H1 (cell line): ENCODE measurements around the gene PROSER3. TPM values are rescaled to one million over a fixed set of nuclear protein-coding genes. Genes with fewer than 3 reads are reported as not detected.

Experiments
- NRF1 ChIP-seq: IDR thresholded peaks from 2 replicates; pipeline ENCODE4 v1.6.1; 2011; ENCODE audit warnings: mild to moderate bottlenecking, low read depth, low read length, improper control_type of control experiment
- RAD21 ChIP-seq, 2 experiments: IDR thresholded peaks in 1 of 2; conservative IDR thresholded peaks in 1 of 2; 2 replicates each; pipeline ENCODE4 v1.6.1; 2011; ENCODE audit warnings: low read depth in 2 of 2, low read length in 2 of 2, improper control_type of control experiment in 1 of 2, inconsistent platforms in 1 of 2, mild to moderate bottlenecking in 1 of 2, moderate library complexity in 1 of 2
- SAP30 ChIP-seq: fragments of 300-600 bp; sonication (generic); IDR thresholded peaks from 2 replicates; pipeline ENCODE4 v1.7.1; 2012; ENCODE audit warnings: low read length, moderate library complexity, mild to moderate bottlenecking, inconsistent platforms; ENCODE audit not compliant: insufficient read depth, insufficient replicate concordance
- SP1 ChIP-seq: IDR thresholded peaks from 2 replicates; pipeline ENCODE4 v1.6.1; 2011; ENCODE audit warnings: low read depth, low read length
- TAF1 ChIP-seq: IDR thresholded peaks from 2 replicates; pipeline ENCODE4 v1.6.1; 2011; ENCODE audit warnings: mild to moderate bottlenecking, low read depth, low read length
- TAF7 ChIP-seq: optimal IDR thresholded peaks from 2 replicates; pipeline ENCODE3; 2011; ENCODE audit warnings: low read depth, mild to moderate bottlenecking, inconsistent platforms, low read length, moderate library complexity, borderline replicate concordance
- polyA plus RNA-seq, 7 experiments: library from polyadenylated mRNA; depleted of rRNA in 3 of 7; stranded (reverse) in 5 of 7; unstranded in 2 of 7; fragments of >200 nt in 5 of 7; fragments of 200-250 nt in 2 of 7; gene quantifications; 1 replicate in 5 of 7; 2 replicates in 1 of 7; 4 replicates in 1 of 7; pipeline versions ENCODE4 v1.2.1 to v1.2.3, GENCODE V29; 2011 to 2013; ENCODE audit warnings: missing spikeins in 2 of 7, mixed read lengths in 2 of 7
- total RNA-seq: library from RNA; stranded (reverse); fragmentation: NEBNext Ultra II Directional; extraction: Animal tissue kit (Norgen Biotek cat#: 25700); gene quantifications from 2 replicates; pipeline ENCODE4 v1.2.1, GENCODE V29; 2021
- TF ChIP-seq, protein P1 (sequence below): IDR thresholded peaks from 2 replicates; pipeline ENCODE4 v1.6.1; 2011; ENCODE audit warnings: low read depth, mild to moderate bottlenecking, low read length; ENCODE audit not compliant: insufficient read depth
- TF ChIP-seq, protein P2 (sequence below), 3 experiments: IDR thresholded peaks; 1 replicate in 2 of 3; 2 replicates in 1 of 3; pipeline versions ENCODE4 v1.5.1 to v1.6.1; 2011; ENCODE audit warnings: low read length in 3 of 3, mild to moderate bottlenecking in 3 of 3, inconsistent platforms in 2 of 3, low read depth in 1 of 3, moderate library complexity in 1 of 3; ENCODE audit not compliant: insufficient read depth in 1 of 3; ENCODE audit errors: control extremely low read depth in 1 of 3

PROSER3 gene
- total and polyA plus RNA-seq, 2 of the 8 experiments (the other 6 are each of a cell fraction or from before 2014, with no cell fraction given): 17.8 to 28.9 TPM

DNA sequence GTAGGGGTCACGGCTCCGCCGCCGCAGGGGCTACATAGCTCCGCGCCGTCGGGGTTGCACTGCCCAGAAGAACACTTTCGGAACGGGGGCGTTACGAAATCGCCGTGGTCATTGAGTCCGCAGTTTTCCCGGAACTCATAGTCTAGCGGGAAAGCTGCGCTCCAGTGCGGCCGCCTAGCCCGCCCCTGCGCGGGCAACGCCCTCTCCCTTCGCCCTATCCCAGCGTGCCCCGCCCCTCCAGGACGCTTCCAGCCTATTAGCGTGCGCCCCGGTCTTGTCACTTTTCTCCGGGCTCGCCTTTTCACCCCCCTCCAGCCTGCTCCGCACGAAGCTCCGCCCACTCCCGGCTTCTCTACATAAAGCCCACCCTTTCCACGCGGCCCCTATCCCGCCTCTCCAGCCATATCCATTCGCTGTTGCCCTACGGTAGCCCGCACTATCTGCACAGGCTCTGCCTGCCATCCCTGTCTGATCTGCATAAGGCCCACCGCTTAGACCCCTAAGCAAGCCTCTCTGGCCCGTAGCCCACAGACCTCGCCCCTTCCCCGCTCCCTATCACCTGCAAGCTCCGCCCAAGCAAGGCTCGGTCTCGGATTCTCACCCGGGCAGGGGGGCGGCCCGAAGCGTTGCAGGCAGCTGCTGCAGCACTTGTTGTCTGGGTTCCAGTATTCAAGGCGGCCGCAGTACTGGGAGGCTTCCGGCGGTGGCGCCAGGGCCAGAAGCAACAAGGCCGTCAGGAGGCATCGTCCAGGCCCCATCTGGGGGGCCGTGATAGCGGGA is 17.4 kb upstream of the PROSER3 start (continued):
- TF ChIP-seq, protein P1, sequence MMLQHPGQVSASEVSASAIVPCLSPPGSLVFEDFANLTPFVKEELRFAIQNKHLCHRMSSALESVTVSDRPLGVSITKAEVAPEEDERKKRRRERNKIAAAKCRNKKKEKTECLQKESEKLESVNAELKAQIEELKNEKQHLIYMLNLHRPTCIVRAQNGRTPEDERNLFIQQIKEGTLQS: no peak
- TF ChIP-seq TAF1: peak; percentile 88
- peak; percentile 39; the same call in 1 of the 2 replicates for TF ChIP-seq NRF1
- TF ChIP-seq, protein P2, sequence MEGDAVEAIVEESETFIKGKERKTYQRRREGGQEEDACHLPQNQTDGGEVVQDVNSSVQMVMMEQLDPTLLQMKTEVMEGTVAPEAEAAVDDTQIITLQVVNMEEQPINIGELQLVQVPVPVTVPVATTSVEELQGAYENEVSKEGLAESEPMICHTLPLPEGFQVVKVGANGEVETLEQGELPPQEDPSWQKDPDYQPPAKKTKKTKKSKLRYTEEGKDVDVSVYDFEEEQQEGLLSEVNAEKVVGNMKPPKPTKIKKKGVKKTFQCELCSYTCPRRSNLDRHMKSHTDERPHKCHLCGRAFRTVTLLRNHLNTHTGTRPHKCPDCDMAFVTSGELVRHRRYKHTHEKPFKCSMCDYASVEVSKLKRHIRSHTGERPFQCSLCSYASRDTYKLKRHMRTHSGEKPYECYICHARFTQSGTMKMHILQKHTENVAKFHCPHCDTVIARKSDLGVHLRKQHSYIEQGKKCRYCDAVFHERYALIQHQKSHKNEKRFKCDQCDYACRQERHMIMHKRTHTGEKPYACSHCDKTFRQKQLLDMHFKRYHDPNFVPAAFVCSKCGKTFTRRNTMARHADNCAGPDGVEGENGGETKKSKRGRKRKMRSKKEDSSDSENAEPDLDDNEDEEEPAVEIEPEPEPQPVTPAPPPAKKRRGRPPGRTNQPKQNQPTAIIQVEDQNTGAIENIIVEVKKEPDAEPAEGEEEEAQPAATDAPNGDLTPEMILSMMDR (IDR thresholded peaks at IDR 0.05; ENCODE audit: control extremely low read depth in 1 of 3, insufficient read depth in 1 of 3, low read depth in 1 of 3, low read length in 3 of 3): peak; percentile 14 to 40 (median 31)
- peak in 1 of 2 experiments; percentile 24; a peak in 2 of 4 replicates for TF ChIP-seq RAD21 (IDR thresholded peaks at IDR 0.05 in 1 of 2, conservative IDR thresholded peaks at IDR 0.05 in 1 of 2; ENCODE audit: low read depth in 2 of 2, low read length in 2 of 2)
- peak; percentile 85 for TF ChIP-seq SP1
- TF ChIP-seq SAP30: peak; percentile 49
- peak; percentile 86 for TF ChIP-seq TAF7
